Measurements from ENCODE around the gene CAMKK1. TPM values are rescaled to one million over a fixed set of nuclear protein-coding genes. Genes with fewer than 3 reads are reported as not detected.

Gene CAMKK1
- polyA plus RNA-seq, 4 donors = 0.22 to 11.2 (median 3.2) TPM

DNA sequence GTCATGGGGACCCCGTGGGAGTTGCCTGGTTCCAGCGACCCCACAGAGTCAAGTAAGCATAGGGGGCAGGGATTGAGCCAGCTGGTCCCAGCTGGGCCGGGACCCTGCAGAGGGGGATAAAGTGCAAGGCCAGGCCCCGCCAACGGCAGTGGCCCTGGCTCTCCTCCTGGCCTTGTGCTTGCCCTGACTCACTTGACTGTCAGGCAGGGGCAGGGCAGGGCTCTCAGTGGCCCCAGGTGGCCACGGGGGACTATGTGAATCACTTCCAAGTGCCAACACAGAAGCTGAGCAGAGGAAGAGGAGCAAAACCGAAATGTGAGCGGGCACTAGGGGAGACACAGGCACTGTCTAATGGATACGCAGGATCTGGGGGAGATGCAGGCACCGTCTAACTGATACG lies 25.2 kb downstream of the CAMKK1 start:
- DNase-seq = no peak
- H3K27ac ChIP-seq (ENCODE audit: low read depth in 1 of 3, low read length in 2 of 3) = no peak overlapping the region
- H3K36me3 ChIP-seq (ENCODE audit: control insufficient read depth in 3 of 3, insufficient read depth in 2 of 3, low read depth in 1 of 3, low read length in 3 of 3) = peaks cover 0 to 63% (median 0%) of the 10 kb centered on the region in 3 donors
- no peaks in the 10 kb centered on the region for H3K4me1 ChIP-seq (ENCODE audit: control insufficient read depth in 3 of 3, insufficient read depth in 2 of 3, low read depth in 1 of 3, low read length in 2 of 3)
- H3K9me3 ChIP-seq (ENCODE audit: control insufficient read depth in 2 of 2, insufficient read depth in 1 of 2, low read depth in 1 of 2, low read length in 1 of 2) = no peaks in the 10 kb centered on the region
- no peak overlapping the region for H3K4me3 ChIP-seq (ENCODE audit: low read depth in 1 of 3, low read length in 3 of 3)
- no peaks in the 10 kb centered on the region for H3K27me3 ChIP-seq (ENCODE audit: control insufficient read depth in 3 of 3, insufficient read depth in 3 of 3, low read length in 3 of 3)
- no peak for FAIRE-seq
- WGBS, 3 donors = 74 to 79% (median 75%) methylated on average over 11 of the region's 11 CpGs

DNA sequence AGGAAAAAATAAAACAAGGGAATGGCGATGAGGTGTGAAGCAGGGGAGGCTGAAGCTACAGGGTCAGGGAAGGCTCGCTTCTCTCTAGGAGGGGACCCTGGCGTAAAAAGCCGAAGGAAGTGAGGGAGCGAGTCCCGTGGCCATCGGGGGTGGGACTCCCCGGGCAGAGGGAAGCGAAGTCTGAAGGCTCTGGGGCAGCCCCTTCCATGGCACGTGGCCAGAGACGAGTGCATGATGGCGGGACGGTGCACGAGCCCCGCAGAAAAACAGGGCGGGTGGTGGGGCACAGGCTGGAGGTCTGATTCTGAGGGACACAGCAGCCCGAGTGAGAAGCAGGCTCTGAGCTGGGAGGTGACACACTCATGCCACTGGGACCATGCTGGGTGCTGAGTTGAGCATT lies 25.7 kb downstream of the CAMKK1 start:
- peaks cover 0 to 63% (median 0%) of the 10 kb centered on the region in 3 donors for H3K36me3 ChIP-seq (ENCODE audit: control insufficient read depth in 3 of 3, insufficient read depth in 2 of 3, low read depth in 1 of 3, low read length in 3 of 3)
- no peaks in the 10 kb centered on the region for H3K4me1 ChIP-seq (ENCODE audit: control insufficient read depth in 3 of 3, insufficient read depth in 2 of 3, low read depth in 1 of 3, low read length in 2 of 3)
- DNase-seq = no peak
- no peak for FAIRE-seq
- H3K4me3 ChIP-seq (ENCODE audit: low read depth in 1 of 3, low read length in 3 of 3) = no peak overlapping the region
- H3K9me3 ChIP-seq (ENCODE audit: control insufficient read depth in 2 of 2, insufficient read depth in 1 of 2, low read depth in 1 of 2, low read length in 1 of 2) = no peaks in the 10 kb centered on the region
- no peaks in the 10 kb centered on the region for H3K27me3 ChIP-seq (ENCODE audit: control insufficient read depth in 3 of 3, insufficient read depth in 3 of 3, low read length in 3 of 3)
- 75 to 85% (median 81%) methylated on average over 17 of the region's 17 CpGs for WGBS, 3 donors
- no peak overlapping the region for H3K27ac ChIP-seq (ENCODE audit: low read depth in 1 of 3, low read length in 2 of 3)

DNA sequence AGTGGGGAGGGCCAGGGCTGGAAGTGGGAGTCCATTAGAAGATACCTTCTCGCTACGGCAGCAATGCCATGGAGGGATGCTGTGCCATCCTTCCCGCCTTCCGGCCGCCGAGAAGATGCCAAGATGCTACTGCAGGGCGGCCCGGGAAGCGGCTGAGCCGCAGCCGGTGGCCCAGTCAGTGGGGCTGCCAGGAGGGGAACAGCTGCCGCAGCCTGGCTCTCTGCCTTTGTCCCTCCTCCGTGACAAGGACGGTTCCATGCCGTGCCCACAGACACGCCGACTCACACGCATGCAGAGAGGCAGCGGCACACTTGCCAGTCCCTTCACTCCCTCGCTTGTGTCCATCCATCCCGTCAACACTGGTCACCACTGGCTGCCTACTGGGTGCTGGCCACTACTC lies 26.6 kb downstream of the CAMKK1 start:
- H3K27me3 ChIP-seq (ENCODE audit: control insufficient read depth in 3 of 3, insufficient read depth in 3 of 3, low read length in 3 of 3) = no peaks in the 10 kb centered on the region
- H3K9me3 ChIP-seq (ENCODE audit: control insufficient read depth in 2 of 2, insufficient read depth in 1 of 2, low read depth in 1 of 2, low read length in 1 of 2) = no peaks in the 10 kb centered on the region
- H3K27ac ChIP-seq (ENCODE audit: low read depth in 1 of 3, low read length in 2 of 3) = no peak overlapping the region
- no peak overlapping the region for H3K4me3 ChIP-seq (ENCODE audit: low read depth in 1 of 3, low read length in 3 of 3)
- H3K36me3 ChIP-seq (ENCODE audit: control insufficient read depth in 3 of 3, insufficient read depth in 2 of 3, low read depth in 1 of 3, low read length in 3 of 3) = peaks cover 0 to 67% (median 0%) of the 10 kb centered on the region in 3 donors
- FAIRE-seq (no peak), DNase-seq (no peak)
- H3K4me1 ChIP-seq (ENCODE audit: control insufficient read depth in 3 of 3, insufficient read depth in 2 of 3, low read depth in 1 of 3, low read length in 2 of 3) = no peaks in the 10 kb centered on the region
- WGBS, 3 donors = 94 to 96% (median 96%) methylated on average over 19 to 21 of the region's 21 CpGs

DNA sequence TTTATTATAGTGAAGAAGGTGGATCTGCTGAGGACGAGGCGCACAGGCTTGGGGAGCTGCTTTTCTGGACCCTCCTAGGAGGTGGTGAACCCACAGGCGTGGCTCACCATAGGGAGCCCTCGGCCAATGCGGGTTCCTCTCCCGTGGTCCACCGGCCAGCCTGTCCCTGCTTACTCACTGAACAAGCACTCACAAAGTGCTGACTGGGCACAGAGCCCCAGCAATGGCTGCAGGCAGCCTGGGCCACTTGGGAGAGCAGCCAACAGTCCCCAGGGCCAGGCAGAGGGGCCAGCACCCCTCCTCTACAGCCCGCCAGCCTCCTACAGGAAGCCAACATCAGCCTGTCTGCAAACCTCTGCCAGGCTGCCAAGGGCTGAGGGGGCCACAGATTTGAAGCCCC lies 27.7 kb downstream of the CAMKK1 start:
- no peaks in the 10 kb centered on the region for H3K27me3 ChIP-seq (ENCODE audit: control insufficient read depth in 3 of 3, insufficient read depth in 3 of 3, low read length in 3 of 3)
- no peak overlapping the region for H3K27ac ChIP-seq (ENCODE audit: low read depth in 1 of 3, low read length in 2 of 3)
- no peaks in the 10 kb centered on the region for H3K9me3 ChIP-seq (ENCODE audit: control insufficient read depth in 2 of 2, insufficient read depth in 1 of 2, low read depth in 1 of 2, low read length in 1 of 2)
- no peak for FAIRE-seq
- no peaks in the 10 kb centered on the region for H3K4me1 ChIP-seq (ENCODE audit: control insufficient read depth in 3 of 3, insufficient read depth in 2 of 3, low read depth in 1 of 3, low read length in 2 of 3)
- H3K36me3 ChIP-seq (ENCODE audit: control insufficient read depth in 3 of 3, insufficient read depth in 2 of 3, low read depth in 1 of 3, low read length in 3 of 3) = peaks cover 0 to 70% (median 0%) of the 10 kb centered on the region in 3 donors
- H3K4me3 ChIP-seq (ENCODE audit: low read depth in 1 of 3, low read length in 3 of 3) = no peak overlapping the region
- 72 to 84% (median 84%) methylated on average over 8 of the region's 8 CpGs for WGBS, 3 donors
- DNase-seq = no peak

DNA sequence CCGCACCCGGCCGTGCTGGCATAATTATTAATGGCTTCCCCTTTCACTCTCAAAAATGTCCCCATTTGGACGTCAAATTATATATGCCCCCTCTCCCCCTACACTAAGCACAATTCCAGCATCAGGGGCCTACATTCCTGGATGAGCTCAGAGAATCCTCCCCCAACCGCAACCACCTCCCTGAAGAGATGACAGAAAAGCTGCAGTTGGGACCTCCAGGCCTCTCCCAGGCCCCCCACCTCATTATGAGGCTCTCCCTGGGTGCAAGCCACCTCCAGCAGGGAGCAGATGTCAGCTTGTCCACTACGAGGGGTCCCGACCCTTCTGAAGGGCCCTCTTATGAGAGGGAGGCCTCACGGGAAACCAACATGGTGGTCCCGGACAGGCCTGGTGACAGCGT lies 28.3 kb downstream of the CAMKK1 start:
- WGBS, 3 donors = 80 to 87% (median 83%) methylated on average over 10 of the region's 10 CpGs
- FAIRE-seq (no peak), DNase-seq (no peak)
- Histone ChIP-seq H3K36me3 (ENCODE audit: control insufficient read depth in 3 of 3, insufficient read depth in 2 of 3, low read depth in 1 of 3, low read length in 3 of 3) (peaks cover 0 to 69% (median 0%) of the 10 kb centered on the region in 3 donors), H3K4me3 (ENCODE audit: low read depth in 1 of 3, low read length in 3 of 3) (no peak overlapping the region), H3K4me1 (ENCODE audit: control insufficient read depth in 3 of 3, insufficient read depth in 2 of 3, low read depth in 1 of 3, low read length in 2 of 3) (no peaks in the 10 kb centered on the region), H3K27me3 (ENCODE audit: control insufficient read depth in 3 of 3, insufficient read depth in 3 of 3, low read length in 3 of 3) (no peaks in the 10 kb centered on the region), H3K27ac (ENCODE audit: low read depth in 1 of 3, low read length in 2 of 3) (no peak overlapping the region), H3K9me3 (ENCODE audit: control insufficient read depth in 2 of 2, insufficient read depth in 1 of 2, low read depth in 1 of 2, low read length in 1 of 2) (no peaks in the 10 kb centered on the region)

DNA sequence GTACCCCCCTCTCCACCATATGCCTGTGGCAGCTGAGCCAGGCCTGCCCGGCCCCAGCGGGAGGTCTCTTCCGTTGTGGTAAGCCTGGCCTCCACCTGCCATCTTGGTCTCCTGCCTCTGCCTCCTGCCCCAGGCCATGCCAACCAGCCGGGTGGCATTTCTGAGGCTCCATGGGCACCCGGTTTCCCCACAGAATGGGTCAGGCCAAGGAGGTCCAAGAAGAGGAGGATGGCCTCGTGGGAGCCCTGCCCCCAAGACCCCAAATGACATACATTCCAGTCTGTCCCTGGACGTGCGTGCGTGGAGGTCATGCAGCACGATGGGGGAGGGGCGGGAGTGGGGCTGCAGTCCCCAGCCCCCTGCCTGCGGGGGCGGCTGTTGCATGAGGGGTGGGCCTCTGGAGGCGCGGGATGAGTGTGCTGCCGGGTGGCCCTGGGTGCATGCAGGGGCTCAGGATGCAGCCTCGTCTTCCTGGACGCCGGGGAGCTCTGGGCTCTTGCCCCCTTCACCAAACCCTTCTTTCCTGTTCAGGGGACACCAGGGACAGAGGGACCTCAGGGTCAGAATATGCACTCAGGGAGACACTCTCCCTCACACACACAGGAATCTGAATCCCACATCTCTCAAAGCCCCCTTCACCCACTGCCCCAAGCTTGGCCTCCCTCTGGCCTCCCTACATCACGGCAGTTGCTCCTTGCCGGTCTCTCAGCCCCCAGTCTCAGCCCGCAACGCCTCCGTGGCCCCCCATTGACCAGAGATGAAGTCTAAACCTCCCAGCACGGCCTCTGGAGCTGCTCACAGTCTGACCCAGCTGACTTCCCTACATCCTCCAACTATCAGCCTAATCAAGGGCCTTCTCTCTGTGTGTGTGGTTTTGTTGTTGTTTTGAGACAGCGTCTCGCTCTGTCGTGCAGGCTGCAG lies 30.8 kb downstream of the CAMKK1 start:
- FAIRE-seq (no peak), DNase-seq (no peak)
- Histone ChIP-seq H3K4me3 (ENCODE audit: low read depth in 1 of 3, low read length in 3 of 3) (no peak overlapping the region), H3K4me1 (ENCODE audit: control insufficient read depth in 3 of 3, insufficient read depth in 2 of 3, low read depth in 1 of 3, low read length in 2 of 3) (no peaks in the 10 kb centered on the region), H3K36me3 (ENCODE audit: control insufficient read depth in 3 of 3, insufficient read depth in 2 of 3, low read depth in 1 of 3, low read length in 3 of 3) (peaks cover 0 to 58% (median 0%) of the 10 kb centered on the region in 3 donors), H3K27ac (ENCODE audit: low read depth in 1 of 3, low read length in 2 of 3) (no peak overlapping the region), H3K9me3 (ENCODE audit: control insufficient read depth in 2 of 2, insufficient read depth in 1 of 2, low read depth in 1 of 2, low read length in 1 of 2) (no peaks in the 10 kb centered on the region), H3K27me3 (ENCODE audit: control insufficient read depth in 3 of 3, insufficient read depth in 3 of 3, low read length in 3 of 3) (no peaks in the 10 kb centered on the region)
- WGBS, 3 donors = 89 to 92% (median 89%) methylated on average over 26 to 28 of the region's 28 CpGs

DNA sequence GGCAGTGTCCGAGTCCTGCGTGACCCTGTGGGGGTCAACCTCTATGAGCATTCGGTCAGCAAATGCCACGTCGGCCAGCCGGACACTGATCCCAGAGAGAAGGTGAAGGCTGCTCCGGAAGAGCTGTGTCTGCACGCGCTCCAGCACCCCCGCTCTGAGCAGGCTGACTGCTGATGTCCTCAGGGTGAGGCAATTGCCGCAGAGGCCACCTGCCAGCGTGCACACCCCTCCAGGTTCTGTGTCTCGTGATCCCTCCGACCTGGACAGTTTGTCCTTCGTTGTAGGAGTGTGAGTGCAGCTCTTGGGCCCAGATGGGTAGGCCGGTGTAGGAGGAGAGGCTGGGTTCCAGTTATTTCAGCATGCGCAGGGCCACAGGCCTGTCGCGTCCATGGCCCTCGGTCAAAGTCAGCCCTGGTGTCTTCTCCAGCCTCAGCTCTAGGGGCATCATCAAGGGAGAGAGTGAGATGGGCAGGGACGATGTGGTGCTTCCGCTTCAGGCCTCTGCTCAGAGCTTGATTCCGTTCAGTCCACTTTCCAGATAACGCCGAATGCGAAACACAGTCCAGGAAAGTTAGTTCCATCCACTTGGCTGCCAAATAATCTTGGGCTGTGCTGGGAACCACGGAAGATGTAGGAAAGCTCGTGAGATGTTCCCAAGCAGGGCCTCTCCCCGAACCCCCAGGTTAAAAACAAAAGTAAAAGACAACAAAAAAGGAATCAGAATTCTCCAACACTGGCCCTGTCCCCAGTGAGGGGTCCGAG lies 31.7 kb downstream of the CAMKK1 start:
- peaks cover 0 to 53% (median 0%) of the 10 kb centered on the region in 3 donors for H3K36me3 ChIP-seq (ENCODE audit: control insufficient read depth in 3 of 3, insufficient read depth in 2 of 3, low read depth in 1 of 3, low read length in 3 of 3)
- 91 to 94% (median 93%) methylated on average over 30 of the region's 30 CpGs for WGBS, 3 donors
- H3K4me1 ChIP-seq (ENCODE audit: control insufficient read depth in 3 of 3, insufficient read depth in 2 of 3, low read depth in 1 of 3, low read length in 2 of 3) = no peaks in the 10 kb centered on the region
- no peaks in the 10 kb centered on the region for H3K27me3 ChIP-seq (ENCODE audit: control insufficient read depth in 3 of 3, insufficient read depth in 3 of 3, low read length in 3 of 3)
- no peak for FAIRE-seq
- H3K9me3 ChIP-seq (ENCODE audit: control insufficient read depth in 2 of 2, insufficient read depth in 1 of 2, low read depth in 1 of 2, low read length in 1 of 2) = no peaks in the 10 kb centered on the region
- no peak overlapping the region for H3K27ac ChIP-seq (ENCODE audit: low read depth in 1 of 3, low read length in 2 of 3)
- no peak for DNase-seq
- no peak overlapping the region for H3K4me3 ChIP-seq (ENCODE audit: low read depth in 1 of 3, low read length in 3 of 3)

DNA sequence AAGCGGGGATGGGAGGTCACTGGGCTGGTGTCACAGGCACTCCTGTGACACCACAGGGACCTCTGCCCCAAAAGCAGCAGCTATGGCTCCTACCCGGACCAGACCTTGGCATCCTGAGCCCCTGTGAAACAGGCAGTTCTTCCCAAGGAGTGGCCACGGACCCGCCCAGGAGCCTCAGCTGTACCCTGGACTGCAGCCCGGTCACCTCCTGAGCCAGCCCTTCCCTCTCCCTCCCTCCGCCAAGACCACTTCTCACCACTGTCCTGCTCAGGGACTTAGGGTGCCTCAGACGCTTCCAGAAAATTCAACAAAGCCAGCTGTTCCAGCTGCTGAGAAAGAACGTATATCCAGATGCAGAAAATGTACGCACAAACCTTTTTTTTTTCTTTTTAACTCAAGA lies 32.9 kb downstream of the CAMKK1 start:
- Histone ChIP-seq H3K4me1 (ENCODE audit: control insufficient read depth in 3 of 3, insufficient read depth in 2 of 3, low read depth in 1 of 3, low read length in 2 of 3) (no peaks in the 10 kb centered on the region), H3K27me3 (ENCODE audit: control insufficient read depth in 3 of 3, insufficient read depth in 3 of 3, low read length in 3 of 3) (no peaks in the 10 kb centered on the region), H3K36me3 (ENCODE audit: control insufficient read depth in 3 of 3, insufficient read depth in 2 of 3, low read depth in 1 of 3, low read length in 3 of 3) (peaks cover 0 to 42% (median 0%) of the 10 kb centered on the region in 3 donors), H3K4me3 (ENCODE audit: low read depth in 1 of 3, low read length in 3 of 3) (no peak overlapping the region), H3K27ac (ENCODE audit: low read depth in 1 of 3, low read length in 2 of 3) (no peak overlapping the region), H3K9me3 (ENCODE audit: control insufficient read depth in 2 of 2, insufficient read depth in 1 of 2, low read depth in 1 of 2, low read length in 1 of 2) (no peaks in the 10 kb centered on the region)
- 55 to 68% (median 65%) methylated on average over 8 to 9 of the region's 9 CpGs for WGBS, 3 donors
- DNase-seq = peak in 1 of 2 donors; percentile 36
- FAIRE-seq = no peak
